SJCRH30 (cell line): Measurements from ENCODE around the gene CRACDL. TPM values are rescaled to one million over a fixed set of nuclear protein-coding genes. Genes with fewer than 3 reads are reported as not detected.

Source experiments
- DNase-seq, 2 experiments: peaks; one replicate each; pipeline ENCODE4 v3.0.0-alpha.2; 2015 to 2020
- H3K27ac ChIP-seq: fragments of 250-450 bp; sonication (Bioruptor Pico); 2 replicates; pipeline ENCODE4 v1.5.1; 2020; ENCODE audit warnings: mild to moderate bottlenecking, moderate library complexity
- H3K27me3 ChIP-seq: fragments of 250-450 bp; sonication (Bioruptor Pico); 2 replicates; pipeline ENCODE4 v1.5.1; 2020; ENCODE audit warnings: mild to moderate bottlenecking, moderate library complexity
- H3K36me3 ChIP-seq: fragments of 250-450 bp; sonication (Bioruptor Pico); 2 replicates; pipeline ENCODE4 v1.5.1; 2020; ENCODE audit warnings: mild to moderate bottlenecking, moderate library complexity
- H3K4me1 ChIP-seq: fragments of 250-450 bp; sonication (Bioruptor Pico); 2 replicates; pipeline ENCODE4 v1.5.1; 2020; ENCODE audit warnings: mild to moderate bottlenecking, moderate library complexity
- H3K4me3 ChIP-seq: fragments of 250-450 bp; sonication (Bioruptor Pico); 2 replicates; pipeline ENCODE4 v1.5.1; 2020; ENCODE audit warnings: mild to moderate bottlenecking, moderate library complexity
- H3K9me3 ChIP-seq: fragments of 250-450 bp; sonication (Bioruptor Pico); replicated peaks from 2 replicates; pipeline ENCODE4 v1.5.1; 2020; ENCODE audit warnings: mild to moderate bottlenecking, moderate library complexity
- total RNA-seq: library from RNA; depleted of rRNA; stranded (reverse); fragments of >200 nt; shearing (Covaris generic); gene quantifications from 2 replicates; pipeline ENCODE4 v1.2.3, GENCODE V29; 2014

The CRACDL gene
- total RNA-seq, 1 experiment from 2014 or later: not detected

- H3K4me1 ChIP-seq: no peaks in the 10 kb centered on the region
- no peaks in the 10 kb centered on the region for H3K9me3 ChIP-seq
- no peaks in the 10 kb centered on the region; the same call in 1 of the 2 replicates for H3K27me3 ChIP-seq
- no peak overlapping the region for H3K4me3 ChIP-seq
- no peaks in the 10 kb centered on the region for H3K36me3 ChIP-seq
- H3K27ac ChIP-seq: no peak overlapping the region
- no peak for DNase-seq
These were observed 86.0 kb downstream of the CRACDL start for GRCh38 chr2:98850074-98850473.

- H3K4me3 ChIP-seq: no peak overlapping the region
- no peak for DNase-seq
- no peak overlapping the region for H3K27ac ChIP-seq
- no peaks in the 10 kb centered on the region for H3K36me3 ChIP-seq
- no peaks in the 10 kb centered on the region for H3K9me3 ChIP-seq
- H3K4me1 ChIP-seq: no peaks in the 10 kb centered on the region
- no peaks in the 10 kb centered on the region; the same call in 1 of the 2 replicates for H3K27me3 ChIP-seq
These were observed 86.9 kb downstream of the CRACDL start for GRCh38 chr2:98849113-98849512.

GRCh38 chr2:98847853-98848252 is 88.2 kb downstream of the CRACDL start:
- Histone ChIP-seq H3K4me1 (no peaks in the 10 kb centered on the region), H3K36me3 (no peaks in the 10 kb centered on the region), H3K27me3 (no peaks in the 10 kb centered on the region; the same call in 1 of the 2 replicates), H3K4me3 (no peak overlapping the region), H3K9me3 (no peaks in the 10 kb centered on the region), H3K27ac (no peak overlapping the region)
- no peak for DNase-seq

- Histone ChIP-seq H3K27ac (no peak overlapping the region), H3K4me3 (no peak overlapping the region), H3K36me3 (no peaks in the 10 kb centered on the region), H3K9me3 (no peaks in the 10 kb centered on the region), H3K27me3 (no peaks in the 10 kb centered on the region; the same call in 1 of the 2 replicates), H3K4me1 (no peaks in the 10 kb centered on the region)
- no peak for DNase-seq
These were observed 90.0 kb downstream of the CRACDL start for GRCh38 chr2:98846041-98846440.

GRCh38 chr2:98842136-98842535 is 93.9 kb downstream of the CRACDL start:
- H3K9me3 ChIP-seq: no peaks in the 10 kb centered on the region
- DNase-seq: no peak
- no peak overlapping the region for H3K4me3 ChIP-seq
- H3K27me3 ChIP-seq: no peaks in the 10 kb centered on the region; the same call in 1 of the 2 replicates
- no peaks in the 10 kb centered on the region for H3K4me1 ChIP-seq
- H3K27ac ChIP-seq: no peak overlapping the region
- no peaks in the 10 kb centered on the region for H3K36me3 ChIP-seq

GRCh38 chr2:98839292-98839691 is 96.7 kb downstream of the CRACDL start:
- no peaks in the 10 kb centered on the region for H3K4me1 ChIP-seq
- no peaks in the 10 kb centered on the region for H3K9me3 ChIP-seq
- no peak overlapping the region for H3K4me3 ChIP-seq
- no peaks in the 10 kb centered on the region for H3K27me3 ChIP-seq
- H3K36me3 ChIP-seq: no peaks in the 10 kb centered on the region
- DNase-seq: no peak
- no peak overlapping the region for H3K27ac ChIP-seq

GRCh38 chr2:98835831-98836385 is 100.1 kb downstream of the CRACDL start:
- no peaks in the 10 kb centered on the region for H3K9me3 ChIP-seq
- H3K27me3 ChIP-seq: no peaks in the 10 kb centered on the region
- H3K4me3 ChIP-seq: no peak overlapping the region
- no peak for DNase-seq
- H3K4me1 ChIP-seq: no peaks in the 10 kb centered on the region
- no peaks in the 10 kb centered on the region for H3K36me3 ChIP-seq
- H3K27ac ChIP-seq: no peak overlapping the region

GRCh38 chr2:98833917-98834263 is 102.1 kb downstream of the CRACDL start:
- H3K36me3 ChIP-seq: no peaks in the 10 kb centered on the region
- H3K4me3 ChIP-seq: no peak overlapping the region
- no peaks in the 10 kb centered on the region for H3K4me1 ChIP-seq
- no peak for DNase-seq
- no peak overlapping the region for H3K27ac ChIP-seq
- peaks cover 8% of the 10 kb centered on the region for H3K27me3 ChIP-seq
- no peaks in the 10 kb centered on the region for H3K9me3 ChIP-seq

GRCh38 chr2:98833172-98833916 is 102.7 kb downstream of the CRACDL start:
- no peak overlapping the region for H3K27ac ChIP-seq
- no peak for DNase-seq
- peaks cover 10% of the 10 kb centered on the region for H3K27me3 ChIP-seq
- H3K4me3 ChIP-seq: no peak overlapping the region
- no peaks in the 10 kb centered on the region for H3K4me1 ChIP-seq
- H3K36me3 ChIP-seq: no peaks in the 10 kb centered on the region
- no peaks in the 10 kb centered on the region for H3K9me3 ChIP-seq

- Histone ChIP-seq H3K4me3 (no peak overlapping the region), H3K9me3 (no peaks in the 10 kb centered on the region), H3K4me1 (no peaks in the 10 kb centered on the region), H3K27ac (no peak overlapping the region), H3K27me3 (peaks cover 10% of the 10 kb centered on the region), H3K36me3 (no peaks in the 10 kb centered on the region)
- DNase-seq: no peak
These were observed 103.9 kb downstream of the CRACDL start for GRCh38 chr2:98832172-98832571.

GRCh38 chr2:98830571-98831145 is 105.4 kb downstream of the CRACDL start:
- Histone ChIP-seq H3K4me1 (no peaks in the 10 kb centered on the region), H3K27ac (no peak overlapping the region), H3K36me3 (no peaks in the 10 kb centered on the region), H3K4me3 (no peak overlapping the region), H3K27me3 (peaks cover 10% of the 10 kb centered on the region), H3K9me3 (no peaks in the 10 kb centered on the region)
- no peak for DNase-seq

- Histone ChIP-seq H3K4me3 (no peak overlapping the region), H3K36me3 (no peaks in the 10 kb centered on the region), H3K9me3 (no peaks in the 10 kb centered on the region), H3K27me3 (peaks cover 10% of the 10 kb centered on the region), H3K4me1 (no peaks in the 10 kb centered on the region), H3K27ac (no peak overlapping the region)
- no peak for DNase-seq
These were observed 106.3 kb downstream of the CRACDL start for GRCh38 chr2:98829581-98830270.

- H3K9me3 ChIP-seq: no peaks in the 10 kb centered on the region
- H3K27me3 ChIP-seq: peaks cover 10% of the 10 kb centered on the region
- no peaks in the 10 kb centered on the region for H3K36me3 ChIP-seq
- no peak for DNase-seq
- H3K27ac ChIP-seq: no peak overlapping the region
- H3K4me3 ChIP-seq: no peak overlapping the region
- no peaks in the 10 kb centered on the region for H3K4me1 ChIP-seq
These were observed 107.1 kb downstream of the CRACDL start for GRCh38 chr2:98828793-98829371.

- no peak overlapping the region for H3K27ac ChIP-seq
These were observed 107.7 kb downstream of the CRACDL start for GRCh38 chr2:98828369-98828744.

More at GRCh38 chr2:98828369-98828744, 107.7 kb downstream of the CRACDL start:
- H3K36me3 ChIP-seq: no peaks in the 10 kb centered on the region
- no peak for DNase-seq
- no peak overlapping the region for H3K4me3 ChIP-seq
- no peaks in the 10 kb centered on the region for H3K9me3 ChIP-seq
- H3K27me3 ChIP-seq: peaks cover 10% of the 10 kb centered on the region
- H3K4me1 ChIP-seq: no peaks in the 10 kb centered on the region
